Esophagus squamous epithelium (tissue), 4 donors: ENCODE results near the gene MMS19.

Experiments
- CTCF ChIP-seq, 6 experiments: fragments of 450-650 bp in 4 of 6; fragments of 200-600 bp in 2 of 6; sonication (generic) in 2 of 6; IDR thresholded peaks; one replicate each; pipeline ENCODE4 v1.5.1; 2016 to 2019; ENCODE audit warnings: antibody characterized with exemption in 6 of 6, mild to moderate bottlenecking in 4 of 6, moderate library complexity in 4 of 6
- POLR2A ChIP-seq, 4 donors: fragments of 450-650 bp; IDR thresholded peaks; one replicate each; pipeline ENCODE4 v1.6.1; 2017; ENCODE audit warnings: antibody characterized with exemption in 4 of 4, mild to moderate bottlenecking in 4 of 4, moderate library complexity in 3 of 4

GRCh38 chr10:97539523-97540200 is 41.4 kb upstream of the MMS19 start:
- TF ChIP-seq POLR2A (IDR thresholded peaks at IDR 0.05): no peak
- TF ChIP-seq CTCF (IDR thresholded peaks at IDR 0.05): no peak
